Esophagus squamous epithelium (tissue), 4 donors: ENCODE results near the gene IL23A.

ENCODE experiments used
- POLR2A ChIP-seq, 4 donors: fragments of 450-650 bp; IDR thresholded peaks; one replicate each; pipeline ENCODE4 v1.6.1; 2017; ENCODE audit warnings: antibody characterized with exemption in 4 of 4, mild to moderate bottlenecking in 4 of 4, moderate library complexity in 3 of 4
- TF ChIP-seq, protein P1 (sequence below), 6 experiments: fragments of 450-650 bp in 4 of 6; fragments of 200-600 bp in 2 of 6; sonication (generic) in 2 of 6; IDR thresholded peaks; one replicate each; pipeline ENCODE4 v1.5.1; 2016 to 2019; ENCODE audit warnings: antibody characterized with exemption in 6 of 6, mild to moderate bottlenecking in 4 of 6, moderate library complexity in 4 of 6

GRCh38 chr12:56377989-56378316 is 39.3 kb downstream of the IL23A start:
- TF ChIP-seq, protein P1, sequence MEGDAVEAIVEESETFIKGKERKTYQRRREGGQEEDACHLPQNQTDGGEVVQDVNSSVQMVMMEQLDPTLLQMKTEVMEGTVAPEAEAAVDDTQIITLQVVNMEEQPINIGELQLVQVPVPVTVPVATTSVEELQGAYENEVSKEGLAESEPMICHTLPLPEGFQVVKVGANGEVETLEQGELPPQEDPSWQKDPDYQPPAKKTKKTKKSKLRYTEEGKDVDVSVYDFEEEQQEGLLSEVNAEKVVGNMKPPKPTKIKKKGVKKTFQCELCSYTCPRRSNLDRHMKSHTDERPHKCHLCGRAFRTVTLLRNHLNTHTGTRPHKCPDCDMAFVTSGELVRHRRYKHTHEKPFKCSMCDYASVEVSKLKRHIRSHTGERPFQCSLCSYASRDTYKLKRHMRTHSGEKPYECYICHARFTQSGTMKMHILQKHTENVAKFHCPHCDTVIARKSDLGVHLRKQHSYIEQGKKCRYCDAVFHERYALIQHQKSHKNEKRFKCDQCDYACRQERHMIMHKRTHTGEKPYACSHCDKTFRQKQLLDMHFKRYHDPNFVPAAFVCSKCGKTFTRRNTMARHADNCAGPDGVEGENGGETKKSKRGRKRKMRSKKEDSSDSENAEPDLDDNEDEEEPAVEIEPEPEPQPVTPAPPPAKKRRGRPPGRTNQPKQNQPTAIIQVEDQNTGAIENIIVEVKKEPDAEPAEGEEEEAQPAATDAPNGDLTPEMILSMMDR (IDR thresholded peaks at IDR 0.05): no peak
- TF ChIP-seq POLR2A (IDR thresholded peaks at IDR 0.05): no peak
